DND-41 (cell line): ENCODE results near the gene TIGD7.

Experiments used
- ATAC-seq: fragments of 200-7000 bp; cut with Tn5 transposase; 3 replicates; pipeline ENCODE4 v1.9.1; 2021; ENCODE audit warnings: low read depth; ENCODE audit not compliant: insufficient read depth
- DNase-seq: peaks from one replicate; pipeline ENCODE4 v3.0.0-alpha.2; 2020
- H2AFZ ChIP-seq: 2 replicates; pipeline ENCODE4 v1.6.0; 2012; ENCODE audit warnings: low read depth, low read length
- H3K27ac ChIP-seq: 2 replicates; pipeline ENCODE4 v1.5.1; 2012; ENCODE audit warnings: low read length, inconsistent platforms
- H3K27me3 ChIP-seq: fragments of 200-600 bp; sonication (generic); 2 replicates; pipeline ENCODE4 v1.6.0; 2012; ENCODE audit warnings: low read length, mild to moderate bottlenecking, inconsistent platforms; ENCODE audit not compliant: insufficient read depth, poor library complexity
- H3K36me3 ChIP-seq: 2 replicates; pipeline ENCODE4 v1.5.1; 2012; ENCODE audit warnings: low read length, inconsistent platforms; ENCODE audit not compliant: insufficient read depth
- H3K4me1 ChIP-seq: 2 replicates; pipeline ENCODE4 v1.5.1; 2012; ENCODE audit warnings: mild to moderate bottlenecking, low read length; ENCODE audit not compliant: insufficient read depth
- H3K4me2 ChIP-seq: 2 replicates; pipeline ENCODE4 v1.6.0; 2012; ENCODE audit warnings: mild to moderate bottlenecking, moderate library complexity, low read length, inconsistent platforms; ENCODE audit not compliant: insufficient read depth
- H3K4me3 ChIP-seq, 2 experiments: fragments of 200-600 bp in 1 of 2; shearing (Covaris generic) in 1 of 2; 2 replicates each; pipeline ENCODE4 v1.5.1; 2012 to 2016; ENCODE audit warnings: inconsistent platforms in 2 of 2, low read length in 2 of 2, mild to moderate bottlenecking in 2 of 2, low read depth in 1 of 2, moderate library complexity in 1 of 2
- H3K79me2 ChIP-seq: 2 replicates; pipeline ENCODE4 v1.6.0; 2012; ENCODE audit warnings: low read length, inconsistent platforms; ENCODE audit not compliant: insufficient read depth
- H3K9ac ChIP-seq: 2 replicates; pipeline ENCODE4 v1.6.0; 2012; ENCODE audit warnings: low read depth, mild to moderate bottlenecking, inconsistent platforms, low read length, moderate library complexity
- H3K9me3 ChIP-seq: 2 replicates; pipeline ENCODE4 v1.5.1; 2012; ENCODE audit warnings: low read length, moderate library complexity, mild to moderate bottlenecking, inconsistent platforms; ENCODE audit not compliant: insufficient read depth, severe bottlenecking
- H4K20me1 ChIP-seq: 2 replicates; pipeline ENCODE4 v1.6.0; 2012; ENCODE audit warnings: low read length; ENCODE audit not compliant: insufficient read depth
- CTCF ChIP-seq: IDR thresholded peaks from 2 replicates; pipeline ENCODE4 v1.5.1; 2012; ENCODE audit warnings: borderline replicate concordance, low read length, moderate library complexity, mild to moderate bottlenecking; ENCODE audit not compliant: poor library complexity, severe bottlenecking; ENCODE audit errors: extremely low read depth
- EZH2 ChIP-seq: IDR thresholded peaks from 3 replicates; pipeline ENCODE4 v1.6.1; 2012; ENCODE audit warnings: borderline replicate concordance, low read depth, mild to moderate bottlenecking, moderate library complexity, low read length, inconsistent platforms; ENCODE audit not compliant: severe bottlenecking

Gene TIGD7

DNA sequence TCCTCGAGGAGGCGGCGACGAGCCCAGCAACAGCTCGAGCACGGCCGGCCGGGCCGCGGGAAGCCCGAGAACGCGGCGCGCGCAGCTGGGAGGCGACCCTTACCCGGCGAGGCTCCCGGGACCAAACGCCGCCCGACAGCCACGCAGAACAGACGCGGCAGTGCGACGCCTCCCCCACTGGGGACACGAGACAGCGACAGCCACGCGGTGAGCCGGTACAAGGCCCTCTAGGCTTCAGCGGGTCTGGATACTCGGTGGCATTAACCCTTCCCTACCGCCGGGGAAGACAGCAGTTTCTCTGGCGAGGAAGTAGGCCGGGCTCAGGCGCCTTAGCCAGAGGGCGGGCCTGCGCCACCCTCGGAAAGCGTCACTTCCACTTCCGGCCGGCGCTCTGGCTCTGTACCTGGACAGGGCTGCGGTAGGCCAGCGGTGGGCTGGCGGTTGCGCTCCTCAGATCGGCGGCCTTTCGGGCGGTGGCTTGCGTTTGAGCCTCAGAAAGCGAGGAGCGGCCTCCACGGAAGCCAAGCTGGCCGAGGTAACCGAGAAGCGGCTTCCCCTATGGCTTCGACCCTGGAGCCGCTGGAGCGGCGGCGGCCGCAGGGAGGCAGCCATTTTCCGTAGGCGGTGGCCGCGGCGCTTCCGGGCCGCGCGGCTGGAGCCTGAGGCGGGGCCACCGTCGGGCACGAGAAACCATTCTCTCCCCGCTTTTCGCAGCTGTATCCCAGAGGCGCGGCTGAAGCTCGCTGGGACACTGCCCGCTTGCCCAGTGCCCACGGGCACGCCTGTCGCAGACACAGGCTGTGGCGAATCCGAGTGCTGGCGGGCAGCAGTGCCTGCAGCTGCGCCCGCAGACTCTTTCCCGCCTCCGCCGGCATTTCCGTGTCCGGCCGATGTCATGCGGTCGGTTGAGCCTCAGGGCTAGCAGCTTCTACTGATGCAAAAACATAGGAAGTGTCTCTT is at the start of gene TIGD7, which contains the start of gene ZNF75A:
Gene TIGD7, minus strand, starts transcription at position 322 of the 960 bp plus-strand sequence. CDS start 4,816 bp downstream, outside the sequence.
Gene ZNF75A, plus strand, starts transcription at position 389 of the 960 bp plus-strand sequence. CDS start 2,932 bp downstream, outside the sequence.
- H3K4me1 ChIP-seq: peaks cover 22% of the 10 kb centered on the region
- peak; percentile 88 for ATAC-seq
- peak within 1 kb of the TSS; percentile 2 to 65; a peak in 3 of 4 replicates for H3K4me3 ChIP-seq
- TF ChIP-seq CTCF (no peak), EZH2 (no peak)
- H3K36me3 ChIP-seq: 0 out of 2 replicates have a peak, but pooled peaks cover 5% of the 10 kb centered on the region
- H3K27me3 ChIP-seq: no peaks in the 10 kb centered on the region
- H3K9me3 ChIP-seq: no peaks in the 10 kb centered on the region
- H3K27ac ChIP-seq: peak within 1 kb of the TSS; percentile 69
- H3K4me2 ChIP-seq: peak within 1 kb of the TSS; percentile 63
- peak within 1 kb of the TSS; percentile 66 for H2AFZ ChIP-seq
- peaks cover 8% of the 10 kb centered on the region; the same call in 1 of the 2 replicates for H3K79me2 ChIP-seq
- peak within 1 kb of the TSS; percentile 63 for H3K9ac ChIP-seq
- no peaks in the 10 kb centered on the region for H4K20me1 ChIP-seq
- peak; percentile 62 for DNase-seq

GRCh38 chr16:3349175-3349574 is 43.9 kb upstream of the TIGD7 start:
- no peaks in the 10 kb centered on the region for H3K9me3 ChIP-seq
- ATAC-seq (no peak), DNase-seq (no peak)
- H3K27me3 ChIP-seq: no peaks in the 10 kb centered on the region
- H3K79me2 ChIP-seq: no peaks in the 10 kb centered on the region
- no peak overlapping the region for H3K4me3 ChIP-seq
- H2AFZ ChIP-seq: no peak overlapping the region
- TF ChIP-seq CTCF (no peak), EZH2 (no peak)
- no peaks in the 10 kb centered on the region for H3K36me3 ChIP-seq
- no peak overlapping the region for H3K9ac ChIP-seq
- H3K27ac ChIP-seq: no peak overlapping the region
- no peak overlapping the region for H3K4me2 ChIP-seq
- no peaks in the 10 kb centered on the region for H3K4me1 ChIP-seq
- H4K20me1 ChIP-seq: no peaks in the 10 kb centered on the region

DNA sequence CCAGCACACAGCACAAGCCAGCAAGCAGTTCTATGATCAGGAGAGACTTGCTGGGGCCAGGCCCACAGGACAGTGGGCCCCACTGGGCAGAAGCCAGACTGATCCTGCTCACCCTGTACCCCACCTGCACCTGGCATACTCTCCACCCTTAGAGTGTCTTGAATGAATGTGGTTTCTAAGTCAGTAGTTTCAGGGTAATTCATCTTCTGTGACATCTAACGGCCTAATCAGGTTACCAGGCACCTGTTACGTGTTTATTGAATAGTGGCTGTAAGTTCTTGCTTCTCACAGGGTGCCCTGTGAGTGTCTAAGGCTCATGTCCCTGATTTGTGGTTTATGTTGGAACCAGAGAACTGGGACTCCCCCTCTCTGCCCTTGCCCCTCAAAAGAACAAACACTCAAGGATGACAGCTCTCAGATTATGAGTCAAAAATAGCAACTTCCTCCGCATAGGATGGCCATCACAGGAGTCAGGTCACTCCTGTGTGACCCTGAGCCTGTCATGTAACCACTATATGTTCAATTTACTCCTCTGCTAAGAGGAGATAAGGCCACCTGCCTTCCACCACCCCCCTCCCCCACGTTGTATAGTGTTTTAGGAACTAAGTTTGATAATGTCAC is 43.4 kb upstream of the TIGD7 start:
- H3K36me3 ChIP-seq: no peaks in the 10 kb centered on the region
- no peak overlapping the region for H2AFZ ChIP-seq
- H3K9ac ChIP-seq: no peak overlapping the region
- H3K9me3 ChIP-seq: no peaks in the 10 kb centered on the region
- H4K20me1 ChIP-seq: no peaks in the 10 kb centered on the region
- H3K4me2 ChIP-seq: no peak overlapping the region
- H3K27me3 ChIP-seq: no peaks in the 10 kb centered on the region
- no peaks in the 10 kb centered on the region for H3K4me1 ChIP-seq
- H3K4me3 ChIP-seq: no peak overlapping the region
- H3K79me2 ChIP-seq: no peaks in the 10 kb centered on the region
- TF ChIP-seq CTCF (no peak), EZH2 (no peak)
- no peak for ATAC-seq
- DNase-seq: no peak
- no peak overlapping the region for H3K27ac ChIP-seq
